Parathyroid adenoma (tissue), 2 donors: Measurements from ENCODE around the gene JAG2.
"Not testable (repeated sequence)": the region's sequence is repeated elsewhere in the genome, so short reads cannot be mapped to it uniquely, and the experiment has no call there.

Source experiments
- H2AFZ ChIP-seq: fragments of 300-600 bp; sonication (generic); one replicate; pipeline ENCODE4 v1.7.0; 2017; ENCODE audit warnings: antibody characterized with exemption, mild to moderate bottlenecking
- H3K27ac ChIP-seq: fragments of 300-600 bp; sonication (generic); one replicate; pipeline ENCODE4 v1.7.0; 2017
- H3K27me3 ChIP-seq: fragments of 300-600 bp; sonication (generic); one replicate; pipeline ENCODE4 v1.7.0; 2017; ENCODE audit warnings: low read length; ENCODE audit not compliant: control insufficient read depth, insufficient read depth
- H3K36me3 ChIP-seq: fragments of 300-600 bp; sonication (generic); one replicate; pipeline ENCODE4 v1.7.0; 2017; ENCODE audit warnings: low read length; ENCODE audit not compliant: control insufficient read depth, insufficient read depth
- H3K4me1 ChIP-seq: fragments of 300-600 bp; sonication (generic); one replicate; pipeline ENCODE4 v1.7.0; 2017; ENCODE audit warnings: control low read depth
- H3K4me2 ChIP-seq: fragments of 300-600 bp; sonication (generic); one replicate; pipeline ENCODE4 v1.7.0; 2017; ENCODE audit warnings: low read length
- H3K4me3 ChIP-seq: fragments of 300-600 bp; sonication (generic); one replicate; pipeline ENCODE4 v1.7.0; 2017; ENCODE audit warnings: low read depth, low read length
- H3K79me2 ChIP-seq: fragments of 300-600 bp; sonication (generic); one replicate; pipeline ENCODE4 v1.7.0; 2017; ENCODE audit warnings: control low read depth
- H3K9ac ChIP-seq: fragments of 300-600 bp; sonication (generic); one replicate; pipeline ENCODE4 v1.7.0; 2017; ENCODE audit warnings: mild to moderate bottlenecking
- H3K9me3 ChIP-seq: fragments of 300-600 bp; sonication (generic); one replicate; pipeline ENCODE4 v1.7.0; 2017; ENCODE audit warnings: low read length; ENCODE audit not compliant: control insufficient read depth
- CTCF ChIP-seq: fragments of 300-600 bp; sonication (generic); IDR thresholded peaks from one replicate; pipeline ENCODE4 v1.7.0; 2017; ENCODE audit warnings: antibody characterized with exemption, mild to moderate bottlenecking
- donor health status: primary hyperparathyroidism.

JAG2 gene

DNA sequence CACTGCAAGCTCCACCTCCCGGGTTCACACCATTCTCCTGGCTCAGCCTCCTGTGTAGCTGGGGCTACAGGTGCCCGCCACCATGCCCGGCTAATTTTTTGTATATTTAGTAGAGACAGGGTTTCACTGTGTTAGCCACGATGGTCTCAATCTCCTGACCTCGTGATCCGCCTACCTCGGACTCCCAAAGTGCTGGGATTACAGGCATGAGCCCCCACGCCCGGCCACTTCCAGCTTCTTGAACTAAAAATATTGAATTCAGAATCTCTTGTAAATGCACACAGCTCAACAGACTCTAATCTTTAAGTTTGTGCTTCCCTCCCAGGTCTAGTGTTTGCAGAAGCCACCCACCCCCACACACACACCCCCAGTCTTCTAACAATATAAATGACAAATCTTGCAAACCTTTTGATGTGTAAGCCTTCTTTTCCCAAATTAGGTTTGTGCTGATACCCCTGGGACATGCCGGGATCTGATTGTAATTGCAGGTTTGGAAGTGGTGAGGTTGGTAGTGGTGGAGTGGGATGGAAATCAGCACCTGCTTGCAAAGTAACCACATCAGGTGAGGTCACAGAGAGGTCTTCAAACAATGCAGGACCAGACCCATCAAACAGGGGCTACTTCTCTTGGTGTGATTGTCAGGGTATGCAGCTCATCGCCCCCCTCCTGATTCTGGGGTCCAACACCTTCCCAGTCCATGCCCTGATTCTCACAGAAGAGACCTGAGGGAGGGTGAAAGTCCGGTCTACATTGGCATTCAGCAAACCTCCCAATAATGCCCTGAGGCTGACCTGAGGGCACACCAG is 51.9 kb downstream of the JAG2 start:
- no peak for TF ChIP-seq CTCF
- Histone ChIP-seq H3K4me3 (no peak overlapping the region), H3K27me3 (no peaks in the 10 kb centered on the region), H3K4me1 (no peaks in the 10 kb centered on the region), H3K9ac (no peak overlapping the region), H3K27ac (no peak overlapping the region), H2AFZ (no peak overlapping the region), H3K79me2 (no peaks in the 10 kb centered on the region), H3K4me2 (no peak overlapping the region), H3K36me3 (no peaks in the 10 kb centered on the region), H3K9me3 (no peaks in the 10 kb centered on the region)

- not testable (repeated sequence) for H3K27ac ChIP-seq, H3K36me3 ChIP-seq, H2AFZ ChIP-seq, H3K79me2 ChIP-seq, H3K4me1 ChIP-seq, H3K27me3 ChIP-seq, H3K9me3 ChIP-seq, H3K9ac ChIP-seq, H3K4me3 ChIP-seq, H3K4me2 ChIP-seq
These were observed 59.3 kb downstream of the JAG2 start for GRCh38 chr14:105109243-105109642.

DNA sequence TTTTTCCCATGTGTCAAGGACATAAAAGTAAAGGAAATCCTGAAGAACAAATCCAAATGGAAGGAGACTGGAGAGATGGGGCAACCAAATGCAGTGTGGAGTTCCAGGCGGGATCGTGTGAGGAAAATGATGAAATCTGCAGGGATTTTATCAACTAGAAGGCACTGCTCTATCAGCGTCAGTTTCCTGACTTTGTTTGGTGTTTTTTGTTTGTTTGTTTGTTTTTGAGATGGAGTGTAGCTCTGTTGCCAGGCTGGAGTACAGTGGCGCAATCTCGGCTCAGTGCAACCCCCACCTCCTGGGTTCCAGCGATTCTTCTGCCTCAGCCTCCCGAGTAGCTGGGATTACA is 60.1 kb downstream of the JAG2 start:
- Histone ChIP-seq H3K9ac (no peak overlapping the region), H2AFZ (no peak overlapping the region)
- no peak for TF ChIP-seq CTCF

GRCh38 chr14:105107781-105108515 is 60.6 kb downstream of the JAG2 start:
- Histone ChIP-seq H3K79me2 (no peaks in the 10 kb centered on the region), H3K9me3 (no peaks in the 10 kb centered on the region), H3K4me1 (no peaks in the 10 kb centered on the region), H2AFZ (no peak overlapping the region), H3K27ac (no peak overlapping the region), H3K36me3 (no peaks in the 10 kb centered on the region), H3K4me3 (no peak overlapping the region), H3K9ac (no peak overlapping the region), H3K4me2 (no peak overlapping the region), H3K27me3 (no peaks in the 10 kb centered on the region)
- no peak for TF ChIP-seq CTCF

More for the DNA sequence above, 60.1 kb downstream of the JAG2 start:
- no peaks in the 10 kb centered on the region for H3K79me2 ChIP-seq
- H3K4me2 ChIP-seq = no peak overlapping the region
- no peaks in the 10 kb centered on the region for H3K36me3 ChIP-seq
- no peaks in the 10 kb centered on the region for H3K9me3 ChIP-seq
- H3K27me3 ChIP-seq = no peaks in the 10 kb centered on the region
- no peak overlapping the region for H3K4me3 ChIP-seq
- no peak overlapping the region for H3K27ac ChIP-seq
- H3K4me1 ChIP-seq = no peaks in the 10 kb centered on the region

GRCh38 chr14:105107351-105107750 is 61.2 kb downstream of the JAG2 start:
- H3K9me3 ChIP-seq = no peaks in the 10 kb centered on the region
- H3K4me1 ChIP-seq = no peaks in the 10 kb centered on the region
- no peak overlapping the region for H3K9ac ChIP-seq
- no peak overlapping the region for H3K4me2 ChIP-seq
- no peaks in the 10 kb centered on the region for H3K27me3 ChIP-seq
- no peak overlapping the region for H2AFZ ChIP-seq
- H3K79me2 ChIP-seq = no peaks in the 10 kb centered on the region
- no peaks in the 10 kb centered on the region for H3K36me3 ChIP-seq
- no peak for TF ChIP-seq CTCF
- no peak overlapping the region for H3K27ac ChIP-seq
- no peak overlapping the region for H3K4me3 ChIP-seq
